Kidney epithelial cell (primary cell): ENCODE data around the gene ADGRA3. TPM values are rescaled to one million over a fixed set of nuclear protein-coding genes. Genes with fewer than 3 reads are reported as not detected.

ENCODE experiments used
- DNase-seq: peaks from one replicate; pipeline ENCODE4 v3.0.0-alpha.2; 2010; ENCODE audit warnings: low read depth
- H3K27me3 ChIP-seq: 2 replicates; pipeline ENCODE4 v1.6.0; 2011; ENCODE audit warnings: low read length; ENCODE audit not compliant: control insufficient read depth, insufficient read depth
- H3K36me3 ChIP-seq: 2 replicates; pipeline ENCODE4 v1.5.1; 2011; ENCODE audit warnings: low read length; ENCODE audit not compliant: control insufficient read depth, insufficient read depth
- H3K4me3 ChIP-seq: 2 replicates; pipeline ENCODE4 v1.5.1; 2011; ENCODE audit warnings: low read depth, mild to moderate bottlenecking, control low read depth, low read length
- total RNA-seq: library from RNA; depleted of rRNA; stranded (reverse); fragments of >200 nt; gene quantifications from 2 replicates; pipeline ENCODE4 v1.2.3, GENCODE V29; 2015
- TF ChIP-seq, protein P1 (sequence below): IDR thresholded peaks from 2 replicates; pipeline ENCODE4 v1.5.1; 2011; ENCODE audit warnings: mild to moderate bottlenecking, moderate library complexity, low read length, control low read depth, inconsistent platforms; ENCODE audit not compliant: insufficient read depth, poor library complexity, severe bottlenecking

ADGRA3 gene
- total RNA-seq, 1 donor from 2014 or later: 30.5 TPM

- no peak overlapping the region for H3K4me3 ChIP-seq
- TF ChIP-seq, protein P1, sequence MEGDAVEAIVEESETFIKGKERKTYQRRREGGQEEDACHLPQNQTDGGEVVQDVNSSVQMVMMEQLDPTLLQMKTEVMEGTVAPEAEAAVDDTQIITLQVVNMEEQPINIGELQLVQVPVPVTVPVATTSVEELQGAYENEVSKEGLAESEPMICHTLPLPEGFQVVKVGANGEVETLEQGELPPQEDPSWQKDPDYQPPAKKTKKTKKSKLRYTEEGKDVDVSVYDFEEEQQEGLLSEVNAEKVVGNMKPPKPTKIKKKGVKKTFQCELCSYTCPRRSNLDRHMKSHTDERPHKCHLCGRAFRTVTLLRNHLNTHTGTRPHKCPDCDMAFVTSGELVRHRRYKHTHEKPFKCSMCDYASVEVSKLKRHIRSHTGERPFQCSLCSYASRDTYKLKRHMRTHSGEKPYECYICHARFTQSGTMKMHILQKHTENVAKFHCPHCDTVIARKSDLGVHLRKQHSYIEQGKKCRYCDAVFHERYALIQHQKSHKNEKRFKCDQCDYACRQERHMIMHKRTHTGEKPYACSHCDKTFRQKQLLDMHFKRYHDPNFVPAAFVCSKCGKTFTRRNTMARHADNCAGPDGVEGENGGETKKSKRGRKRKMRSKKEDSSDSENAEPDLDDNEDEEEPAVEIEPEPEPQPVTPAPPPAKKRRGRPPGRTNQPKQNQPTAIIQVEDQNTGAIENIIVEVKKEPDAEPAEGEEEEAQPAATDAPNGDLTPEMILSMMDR: no peak
- DNase-seq: no peak
- no peaks in the 10 kb centered on the region for H3K36me3 ChIP-seq
- H3K27me3 ChIP-seq: no peaks in the 10 kb centered on the region
Measured at GRCh38 chr4:22369901-22370562, 145.8 kb downstream of the ADGRA3 start.

GRCh38 chr4:22363787-22364186, 152.1 kb downstream of the ADGRA3 start:
- DNase-seq: no peak
- TF ChIP-seq, protein P1: no peak
- Histone ChIP-seq H3K4me3 (no peak overlapping the region), H3K27me3 (no peaks in the 10 kb centered on the region), H3K36me3 (no peaks in the 10 kb centered on the region)

DNA sequence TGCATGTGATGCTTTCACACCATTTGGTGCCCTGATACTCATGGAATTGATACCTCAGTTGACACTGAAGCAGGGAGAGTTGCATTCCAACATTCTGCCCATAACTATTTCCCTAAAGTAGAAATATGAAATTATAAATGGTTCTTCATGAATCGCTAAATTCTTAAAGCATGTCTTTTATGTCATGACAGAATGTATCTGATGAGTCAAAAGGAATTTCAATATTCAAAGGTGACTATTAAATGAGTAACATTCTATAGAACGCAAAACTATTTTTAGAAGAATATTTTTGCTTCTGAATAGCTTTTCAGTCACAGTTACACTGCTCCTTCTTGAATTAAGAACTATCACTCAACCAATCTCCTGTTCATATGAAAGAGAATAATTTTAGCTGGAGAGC, 152.8 kb downstream of the ADGRA3 start:
- Histone ChIP-seq H3K27me3 (no peaks in the 10 kb centered on the region), H3K4me3 (no peak overlapping the region), H3K36me3 (no peaks in the 10 kb centered on the region)
- DNase-seq: no peak
- TF ChIP-seq, protein P1: no peak

- Histone ChIP-seq H3K27me3 (no peaks in the 10 kb centered on the region), H3K36me3 (no peaks in the 10 kb centered on the region), H3K4me3 (no peak overlapping the region)
- TF ChIP-seq, protein P1: peak; percentile 34
- DNase-seq: no peak
Measured at GRCh38 chr4:22356987-22357596, 158.8 kb downstream of the ADGRA3 start.

GRCh38 chr4:22348410-22348809, 167.5 kb downstream of the ADGRA3 start:
- Histone ChIP-seq H3K27me3 (no peaks in the 10 kb centered on the region), H3K36me3 (no peaks in the 10 kb centered on the region), H3K4me3 (no peak overlapping the region)
- TF ChIP-seq, protein P1: no peak
- no peak for DNase-seq

GRCh38 chr4:22345678-22346077, 170.2 kb downstream of the ADGRA3 start:
- DNase-seq: no peak
- no peaks in the 10 kb centered on the region for H3K27me3 ChIP-seq
- H3K4me3 ChIP-seq: no peak overlapping the region
- no peaks in the 10 kb centered on the region for H3K36me3 ChIP-seq
- TF ChIP-seq, protein P1: no peak
